Spleen (tissue), 7 donors: Measurements from ENCODE around the gene FCHO1.
A peak's percentile ranks its signal among the peaks of the same experiment; 100 is the strongest.

ENCODE experiments used
- POLR2A ChIP-seq, 3 donors: fragments of 450-650 bp; IDR thresholded peaks; one replicate each; pipeline ENCODE4 v1.5.1; 2017; ENCODE audit warnings: antibody characterized with exemption in 3 of 3, mild to moderate bottlenecking in 1 of 3
- TF ChIP-seq, protein P1 (sequence below), 11 experiments: fragments of 200-600 bp in 7 of 11; fragments of 450-650 bp in 4 of 11; sonication (generic) in 4 of 11; IDR thresholded peaks in 8 of 11; conservative IDR thresholded peaks in 3 of 11; 1 replicate in 7 of 11; 2 replicates in 4 of 11; pipeline versions ENCODE4 v1.4.0 to v1.8.0; 2016 to 2021; ENCODE audit warnings: antibody characterized with exemption in 11 of 11, inconsistent platforms in 4 of 11, mild to moderate bottlenecking in 1 of 11
- donor health status: DM: no; HTN: no; CAD: no; lungs with moderate emphysema.
- donor health status: DM: no; HTN: no; CAD: no.
- donor health status: DM: no; HTN: no; CAD: no.

DNA sequence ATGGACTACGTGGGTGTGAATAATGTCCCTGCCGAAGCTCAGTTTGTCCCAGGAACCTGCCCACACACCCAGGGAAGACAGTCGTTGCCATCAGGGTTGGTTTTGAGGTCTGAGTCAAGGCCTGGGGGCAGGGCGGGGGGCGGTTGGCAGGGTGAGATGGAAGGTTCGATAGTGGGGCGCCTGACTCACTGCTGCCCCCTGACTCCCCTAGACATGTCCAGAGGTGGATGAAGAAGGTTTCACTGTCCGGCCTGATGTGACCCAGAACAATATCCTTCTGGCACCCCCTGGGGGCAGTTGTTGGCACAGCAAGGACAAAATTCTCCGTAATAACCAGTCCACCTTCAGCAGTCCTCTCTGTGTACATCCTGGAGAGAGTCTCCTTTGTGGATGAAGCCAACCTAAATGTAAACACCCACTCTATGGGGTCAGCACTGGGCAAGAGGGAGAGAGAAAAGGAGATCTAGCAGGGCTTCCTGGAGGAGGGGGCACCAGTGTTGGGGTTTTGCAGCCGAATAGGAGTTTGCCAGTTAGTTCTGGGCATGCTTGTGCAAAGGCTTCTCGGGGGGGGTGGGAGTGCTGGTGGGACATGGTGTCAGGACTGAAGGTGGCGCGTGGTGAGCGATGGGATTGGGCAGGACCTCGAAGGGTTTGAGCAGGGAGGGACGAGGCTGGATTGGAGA is 24.1 kb downstream of the FCHO1 start:
- TF ChIP-seq, protein P1, sequence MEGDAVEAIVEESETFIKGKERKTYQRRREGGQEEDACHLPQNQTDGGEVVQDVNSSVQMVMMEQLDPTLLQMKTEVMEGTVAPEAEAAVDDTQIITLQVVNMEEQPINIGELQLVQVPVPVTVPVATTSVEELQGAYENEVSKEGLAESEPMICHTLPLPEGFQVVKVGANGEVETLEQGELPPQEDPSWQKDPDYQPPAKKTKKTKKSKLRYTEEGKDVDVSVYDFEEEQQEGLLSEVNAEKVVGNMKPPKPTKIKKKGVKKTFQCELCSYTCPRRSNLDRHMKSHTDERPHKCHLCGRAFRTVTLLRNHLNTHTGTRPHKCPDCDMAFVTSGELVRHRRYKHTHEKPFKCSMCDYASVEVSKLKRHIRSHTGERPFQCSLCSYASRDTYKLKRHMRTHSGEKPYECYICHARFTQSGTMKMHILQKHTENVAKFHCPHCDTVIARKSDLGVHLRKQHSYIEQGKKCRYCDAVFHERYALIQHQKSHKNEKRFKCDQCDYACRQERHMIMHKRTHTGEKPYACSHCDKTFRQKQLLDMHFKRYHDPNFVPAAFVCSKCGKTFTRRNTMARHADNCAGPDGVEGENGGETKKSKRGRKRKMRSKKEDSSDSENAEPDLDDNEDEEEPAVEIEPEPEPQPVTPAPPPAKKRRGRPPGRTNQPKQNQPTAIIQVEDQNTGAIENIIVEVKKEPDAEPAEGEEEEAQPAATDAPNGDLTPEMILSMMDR (IDR thresholded peaks at IDR 0.05 in 8 of 11, conservative IDR thresholded peaks at IDR 0.05 in 3 of 11) = peak in 10 of 11 experiments; percentile 18 to 71 (median 56)
- no peak for TF ChIP-seq POLR2A (IDR thresholded peaks at IDR 0.05)
